ENCODE data around the gene KIAA1217.

KIAA1217 gene

DNA sequence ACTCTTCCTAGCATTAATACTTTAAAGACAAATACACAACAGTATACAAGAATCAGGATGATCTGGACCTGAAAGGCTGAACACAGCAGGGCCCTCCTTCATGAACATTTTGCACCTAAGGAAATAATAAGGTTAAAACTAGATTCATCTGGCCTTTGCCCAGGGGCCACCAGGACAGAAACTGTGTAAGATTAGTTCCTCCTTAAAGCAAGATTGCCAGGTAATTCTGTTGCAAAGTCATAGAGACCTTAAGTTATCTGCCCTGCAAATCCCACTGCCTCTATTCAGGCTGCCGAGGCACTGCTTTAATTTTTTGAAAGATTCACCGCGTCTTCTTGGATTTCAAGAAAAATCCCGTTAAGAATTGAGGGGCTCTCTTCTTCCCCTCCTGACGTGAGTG is 1.6 kb upstream of the KIAA1217 start:
- no peak for DNase-seq (ENCODE audit: low read depth in 2 of 2, low spot score in 1 of 2)

DNA sequence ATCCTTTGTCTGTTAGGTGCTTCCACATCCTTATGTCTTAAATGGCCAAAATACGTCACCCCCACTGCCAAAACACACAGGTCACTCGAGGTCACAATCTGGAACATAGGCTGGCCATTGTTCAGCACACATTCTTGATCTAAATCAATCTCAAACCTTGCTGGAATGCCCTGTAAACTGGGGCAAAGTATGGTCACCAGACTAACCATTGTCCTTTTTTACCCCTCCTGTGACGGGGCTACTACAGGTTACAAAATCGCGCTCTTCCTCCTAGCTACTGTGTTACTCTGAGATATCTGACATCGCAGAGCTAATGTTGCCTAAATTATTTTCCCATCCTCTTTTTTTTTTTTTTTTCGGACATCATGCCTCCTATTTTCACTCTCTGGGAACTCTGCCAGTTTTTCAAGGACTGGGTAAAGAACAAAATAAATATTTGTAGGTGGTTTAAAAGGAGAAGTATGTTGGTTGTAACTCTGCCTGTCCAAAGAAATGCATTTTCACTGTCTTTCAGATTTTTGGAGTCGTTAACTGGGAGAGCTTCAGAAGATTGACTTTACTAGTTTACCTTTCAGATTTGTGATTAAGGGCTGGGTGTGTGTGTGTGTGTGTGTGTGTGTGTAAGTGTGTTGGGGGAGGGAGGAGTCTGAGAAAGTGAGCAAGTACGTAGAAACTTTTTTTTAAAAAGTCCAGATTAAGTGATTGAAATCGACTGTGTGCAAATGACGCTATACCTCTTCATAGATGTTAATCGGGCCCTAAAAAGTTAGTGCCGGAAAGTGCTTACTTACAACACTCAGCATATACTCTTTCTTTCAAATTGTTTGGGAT is 942 bp upstream of the KIAA1217 start:
- no peak for DNase-seq (ENCODE audit: low read depth in 2 of 2, low spot score in 1 of 2)

GRCh38 chr10:24209432-24209771 is 464 bp downstream of the KIAA1217 start:
- DNase-seq (ENCODE audit: low read depth in 2 of 2, low spot score in 1 of 2), result no peak

- no peak for DNase-seq (ENCODE audit: low read depth in 2 of 2, low spot score in 1 of 2)
These were observed 1.1 kb downstream of the KIAA1217 start for GRCh38 chr10:24209946-24210491.

DNA sequence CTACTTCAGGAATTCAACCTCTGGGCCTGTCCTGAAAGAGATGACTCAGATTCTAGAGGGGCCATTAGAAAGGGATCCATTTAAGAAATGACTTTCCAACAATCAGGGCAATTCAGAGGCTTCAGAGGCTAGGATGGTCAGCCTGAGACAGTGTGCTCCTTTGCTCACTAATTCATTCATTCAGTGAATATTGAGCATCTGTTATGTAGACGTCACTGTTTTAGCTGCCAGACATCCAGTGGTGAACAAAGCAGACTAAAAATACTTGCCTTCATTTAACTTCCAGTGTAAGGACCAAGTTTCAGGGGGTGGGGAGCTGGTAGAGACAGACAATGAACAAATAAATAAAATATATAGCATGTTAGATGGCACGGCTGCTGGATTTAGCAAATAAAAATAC is 1.6 kb downstream of the KIAA1217 start:
- no peak for DNase-seq (ENCODE audit: low read depth in 2 of 2, low spot score in 1 of 2)

GRCh38 chr10:24213266-24213665 is 4.3 kb downstream of the KIAA1217 start:
- no peak for DNase-seq (ENCODE audit: low read depth in 2 of 2, low spot score in 1 of 2)

GRCh38 chr10:24213881-24214280 is 4.9 kb downstream of the KIAA1217 start:
- no peak for DNase-seq (ENCODE audit: low read depth in 2 of 2, low spot score in 1 of 2)

DNA sequence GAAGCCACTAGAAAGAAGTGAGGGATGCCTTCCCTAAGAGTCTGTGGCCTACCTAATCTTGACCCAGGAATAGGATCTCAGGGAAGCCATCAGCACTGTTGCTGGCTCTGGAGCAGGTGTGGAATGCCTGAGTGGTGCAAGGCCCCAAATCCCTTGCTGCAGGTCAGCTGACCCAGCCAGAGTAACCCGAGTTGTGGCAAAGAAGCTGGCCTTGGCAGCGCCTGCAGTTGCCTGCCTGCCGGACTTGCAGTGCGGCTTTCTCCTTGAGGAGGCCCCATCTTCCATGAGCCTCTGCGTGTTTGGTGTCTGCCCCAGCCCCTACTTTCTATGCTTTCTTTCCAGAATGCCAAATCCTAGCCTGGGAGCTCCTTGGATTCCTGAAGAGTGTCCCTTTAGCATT is 5.8 kb downstream of the KIAA1217 start:
- DNase-seq (ENCODE audit: low read depth in 2 of 2, low spot score in 1 of 2), result no peak

DNA sequence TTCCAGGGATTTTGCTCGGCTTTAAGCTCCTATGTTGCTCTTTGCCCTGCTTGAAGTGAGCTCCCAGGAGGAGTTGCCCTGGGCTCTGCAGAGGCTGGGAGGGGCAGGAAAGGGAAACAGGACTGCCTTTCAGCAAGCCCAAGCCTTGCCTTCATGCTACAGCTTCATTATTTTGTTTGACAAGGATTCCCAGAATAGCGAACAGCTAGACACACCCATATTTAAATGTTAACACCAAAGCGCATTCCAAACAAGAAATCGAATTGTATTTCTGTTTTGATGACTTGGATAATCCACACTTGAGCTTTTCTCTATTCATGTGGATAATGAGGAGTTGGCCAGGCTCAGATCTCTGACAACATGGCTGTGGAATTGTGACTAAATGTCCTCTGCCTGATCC is 6.3 kb downstream of the KIAA1217 start:
- DNase-seq (ENCODE audit: low read depth in 2 of 2, low spot score in 1 of 2), result no peak

- DNase-seq (ENCODE audit: low read depth in 2 of 2, low spot score in 1 of 2), result no peak
These were observed 6.7 kb downstream of the KIAA1217 start for GRCh38 chr10:24215603-24216002.

GRCh38 chr10:24219963-24220362 is 11.0 kb downstream of the KIAA1217 start:
- DNase-seq (ENCODE audit: low read depth in 2 of 2, low spot score in 1 of 2), result no peak

GRCh38 chr10:24223341-24223740 is 14.4 kb downstream of the KIAA1217 start:
- DNase-seq (ENCODE audit: low read depth in 2 of 2, low spot score in 1 of 2), result no peak

DNA sequence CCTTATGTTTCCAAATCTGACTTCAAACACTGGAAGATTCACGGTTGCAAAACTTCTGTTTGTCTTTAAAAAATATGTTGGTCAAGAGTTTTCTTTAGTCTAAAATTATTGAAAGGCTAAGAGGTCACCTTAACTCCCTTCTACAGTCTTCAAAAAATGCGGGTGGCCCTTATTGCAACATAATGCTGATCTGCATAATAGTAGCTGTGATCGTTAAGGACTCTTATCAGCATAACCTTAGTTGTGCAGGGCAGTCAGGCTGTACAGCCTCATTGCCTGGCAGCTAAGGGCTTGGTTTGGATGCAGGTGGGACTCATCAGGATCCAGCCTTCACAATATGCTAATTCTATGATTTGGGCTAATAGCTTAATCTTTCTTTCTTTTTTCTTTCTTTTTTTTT is 15.0 kb downstream of the KIAA1217 start:
- DNase-seq (ENCODE audit: low read depth in 2 of 2, low spot score in 1 of 2), result no peak

- no peak for DNase-seq (ENCODE audit: low read depth in 2 of 2, low spot score in 1 of 2)
These were observed 19.7 kb downstream of the KIAA1217 start for GRCh38 chr10:24228642-24229041.

DNA sequence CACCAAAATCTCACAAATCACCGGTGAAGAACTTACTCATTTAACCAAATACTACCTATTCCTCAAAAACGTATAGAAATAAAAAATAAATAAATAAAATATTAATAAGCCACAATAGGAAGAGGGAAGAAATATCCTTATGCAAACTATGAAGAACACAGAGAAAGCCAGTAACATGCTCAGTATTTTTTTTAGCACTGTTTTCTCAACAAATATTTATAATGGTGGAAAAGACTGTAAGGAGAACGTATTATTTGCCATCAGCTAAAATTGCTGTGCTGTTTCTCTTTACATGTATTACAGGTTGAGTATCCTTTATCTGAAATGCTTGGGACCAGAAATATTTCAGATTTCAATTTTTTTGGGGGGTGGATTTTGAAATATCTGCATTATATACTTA is 21.0 kb downstream of the KIAA1217 start:
- no peak for DNase-seq (ENCODE audit: low read depth in 2 of 2, low spot score in 1 of 2)

GRCh38 chr10:24231200-24231599 is 22.3 kb downstream of the KIAA1217 start:
- no peak for DNase-seq (ENCODE audit: low read depth in 2 of 2, low spot score in 1 of 2)

DNA sequence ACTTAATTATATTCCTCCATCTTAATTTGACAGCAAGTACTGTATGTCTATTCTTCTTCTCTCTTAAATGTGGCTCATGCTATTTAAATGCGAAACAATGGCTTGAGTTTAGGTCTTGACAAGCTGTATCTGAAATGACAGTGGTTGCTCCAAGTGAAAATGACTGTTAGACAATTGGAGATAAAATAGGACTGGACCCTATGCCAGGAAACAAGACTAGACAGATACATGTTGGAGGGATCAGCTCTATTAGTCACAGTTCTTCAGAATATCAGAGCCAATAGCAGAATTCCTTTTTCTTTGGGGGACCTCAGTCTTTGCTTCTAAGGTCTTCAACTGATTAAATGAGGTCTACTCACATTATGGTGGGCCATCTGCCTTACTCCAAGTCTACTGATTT is 25.8 kb downstream of the KIAA1217 start:
- no peak for DNase-seq (ENCODE audit: low read depth in 2 of 2, low spot score in 1 of 2)

DNA sequence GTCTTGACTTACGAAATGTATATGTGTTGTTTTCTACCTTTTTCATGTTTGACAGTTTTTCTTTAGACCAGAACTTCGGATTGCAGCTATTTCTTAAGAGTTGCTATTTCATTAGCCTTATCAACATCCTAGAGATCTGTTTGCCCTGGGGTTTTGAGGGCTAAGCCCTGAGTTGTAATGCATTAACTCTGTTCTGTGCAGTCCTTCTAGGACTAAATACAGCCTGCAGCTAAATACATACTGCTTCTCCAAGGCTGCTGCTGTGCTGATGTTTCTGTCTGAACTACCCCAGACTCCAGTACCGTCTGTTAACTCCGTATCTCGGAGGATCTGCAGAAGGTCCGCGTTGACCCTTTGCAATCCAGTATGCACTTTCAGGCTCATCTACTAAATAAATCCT is 26.5 kb downstream of the KIAA1217 start:
- DNase-seq (ENCODE audit: low read depth in 2 of 2, low spot score in 1 of 2), result no peak

GRCh38 chr10:24237801-24238395 is 29.0 kb downstream of the KIAA1217 start:
- DNase-seq (ENCODE audit: low read depth in 2 of 2, low spot score in 1 of 2), result no peak

GRCh38 chr10:24238519-24239247 is 29.7 kb downstream of the KIAA1217 start:
- no peak for DNase-seq (ENCODE audit: low read depth in 2 of 2, low spot score in 1 of 2)

DNA sequence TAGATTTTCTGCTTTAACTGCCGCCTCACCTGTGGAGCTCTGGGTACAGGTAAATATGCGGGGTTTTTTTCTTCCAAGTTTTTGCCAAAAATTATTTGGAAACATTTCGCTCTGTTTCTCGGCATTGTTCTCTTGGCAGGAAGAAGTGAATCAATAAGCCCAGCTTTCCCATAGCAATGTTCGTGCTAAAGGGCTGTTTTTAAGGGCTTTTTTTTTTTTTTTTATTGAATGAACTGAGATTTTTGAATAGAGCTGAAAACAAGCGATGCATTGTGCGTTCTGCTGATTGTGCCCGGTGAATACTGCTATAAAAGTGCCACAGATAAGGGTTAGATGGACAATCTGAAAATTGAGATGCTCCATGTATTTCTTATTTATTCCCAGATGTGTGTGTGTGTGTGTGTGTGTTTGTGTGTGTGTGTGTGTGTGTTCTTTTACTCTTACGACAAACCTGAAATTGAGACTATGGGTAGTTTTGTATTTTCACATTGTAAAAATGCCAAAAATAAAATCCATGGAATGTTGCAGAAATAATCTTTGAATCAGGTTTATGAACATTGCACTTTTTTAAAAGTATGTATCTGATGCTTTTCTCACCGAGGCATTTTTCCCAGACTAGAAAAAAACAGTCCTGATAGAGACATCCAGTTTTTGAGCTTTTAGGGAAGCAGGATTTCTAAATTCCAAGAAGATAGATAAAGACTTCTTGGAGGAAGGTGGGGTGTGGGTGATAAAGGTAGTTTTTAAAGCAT is 30.5 kb downstream of the KIAA1217 start:
- no peak for DNase-seq (ENCODE audit: low read depth in 2 of 2, low spot score in 1 of 2)

Measured in stimulated activated CD8-positive, alpha-beta memory T cell treated with anti-CD3 and anti-CD28 coated beads, Interleukin-4, amount 100 ng/mL, for 4 hours (primary cell).